Neural cell (in vitro differentiated cells): ENCODE results near the gene HRH1. TPM values are rescaled to one million over a fixed set of nuclear protein-coding genes. Genes with fewer than 3 reads are reported as not detected.

Experiments
- H2AFZ ChIP-seq: fragments of 200-600, 300-800 bp; sonication (generic), shearing (Covaris generic); 2 replicates; pipeline ENCODE4 v1.6.0; 2014; ENCODE audit warnings: low read depth, mild to moderate bottlenecking, antibody characterized with exemption, low read length, moderate library complexity
- H3F3A ChIP-seq: fragments of 200-600 bp; shearing (Covaris generic); 2 replicates; pipeline ENCODE4 v1.6.1; 2016; ENCODE audit warnings: mild to moderate bottlenecking, moderate library complexity, mixed read lengths, antibody characterized with exemption, low read length; ENCODE audit not compliant: insufficient read depth, poor library complexity, severe bottlenecking
- H3K27ac ChIP-seq: fragments of 200-600, 300-800 bp; sonication (generic), shearing (Covaris generic); 2 replicates; pipeline ENCODE4 v1.5.1; 2014; ENCODE audit warnings: mild to moderate bottlenecking, low read length, moderate library complexity
- H3K27me3 ChIP-seq: fragments of 300-800, 200-600 bp; sonication (generic), shearing (Covaris generic); 2 replicates; pipeline ENCODE4 v1.6.0; 2014; ENCODE audit warnings: mild to moderate bottlenecking, low read depth, low read length, moderate library complexity; ENCODE audit not compliant: insufficient read depth
- H3K36me3 ChIP-seq: fragments of 300-800, 200-600 bp; sonication (generic), shearing (Covaris generic); 2 replicates; pipeline ENCODE4 v1.5.1; 2014; ENCODE audit warnings: mild to moderate bottlenecking, antibody characterized with exemption, low read length, moderate library complexity; ENCODE audit not compliant: insufficient read depth
- H3K4me2 ChIP-seq: fragments of 300-800, 200-600 bp; sonication (generic), shearing (Covaris generic); 2 replicates; pipeline ENCODE4 v1.6.0; 2014; ENCODE audit warnings: mild to moderate bottlenecking, low read length
- H3K4me3 ChIP-seq: fragments of 300-800, 200-600 bp; sonication (generic), shearing (Covaris generic); 2 replicates; pipeline ENCODE4 v1.5.1; 2014; ENCODE audit warnings: mild to moderate bottlenecking, low read length, moderate library complexity
- H3K79me2 ChIP-seq: fragments of 200-600 bp; shearing (Covaris generic); replicated peaks from 2 replicates; pipeline ENCODE4 v1.6.0; 2014; ENCODE audit warnings: mild to moderate bottlenecking, low read length, moderate library complexity; ENCODE audit not compliant: insufficient read depth
- H3K9ac ChIP-seq: fragments of 300-800, 200-600 bp; sonication (generic), shearing (Covaris generic); 2 replicates; pipeline ENCODE4 v1.6.1; 2016; ENCODE audit warnings: mild to moderate bottlenecking, low read length, mixed read lengths
- H3K9me2 ChIP-seq: fragments of 200-600 bp; shearing (Covaris generic); 2 replicates; pipeline ENCODE4 v1.6.1; 2016; ENCODE audit warnings: mild to moderate bottlenecking, low read length, mixed read lengths; ENCODE audit not compliant: insufficient read depth
- H3K9me3 ChIP-seq: fragments of 200-600, 300-800 bp; sonication (generic), shearing (Covaris generic); 2 replicates; pipeline ENCODE4 v1.6.1; 2016; ENCODE audit warnings: mild to moderate bottlenecking, mixed run types, low read length, moderate library complexity, mixed read lengths
- H4K20me1 ChIP-seq: fragments of 200-600 bp; shearing (Covaris generic); 2 replicates; pipeline ENCODE4 v1.6.1; 2016; ENCODE audit warnings: mild to moderate bottlenecking, mixed run types; ENCODE audit not compliant: insufficient read depth
- CTCF ChIP-seq: fragments of 450-650 bp; IDR thresholded peaks from 2 replicates; pipeline ENCODE4 v1.5.1; 2014; ENCODE audit warnings: antibody characterized with exemption, mild to moderate bottlenecking, moderate library complexity; ENCODE audit not compliant: poor library complexity, severe bottlenecking
- EP300 ChIP-seq: fragments of 450-650 bp; conservative IDR thresholded peaks from 2 replicates; pipeline ENCODE4 v1.6.1; 2014; ENCODE audit warnings: antibody characterized with exemption, mild to moderate bottlenecking, moderate library complexity; ENCODE audit not compliant: poor library complexity, severe bottlenecking
- EZH2 ChIP-seq: fragments of 200-600, 300-800 bp; shearing (Covaris generic), sonication (generic); IDR thresholded peaks from 2 replicates; pipeline ENCODE4 v1.6.1; 2014; ENCODE audit warnings: antibody characterized with exemption, low read length, borderline replicate concordance, mild to moderate bottlenecking; ENCODE audit not compliant: insufficient read depth, poor library complexity, severe bottlenecking
- MXI1 ChIP-seq: fragments of 450-650 bp; conservative IDR thresholded peaks from 2 replicates; pipeline ENCODE4 v1.6.1; 2014; ENCODE audit warnings: antibody characterized with exemption, mild to moderate bottlenecking; ENCODE audit not compliant: poor library complexity, severe bottlenecking
- POLR2AphosphoS5 ChIP-seq: IDR thresholded peaks from 2 replicates; pipeline ENCODE4 v1.6.1; 2012
- RAD21 ChIP-seq: fragments of 450-650 bp; conservative IDR thresholded peaks from 2 replicates; pipeline ENCODE4 v1.6.1; 2014; ENCODE audit warnings: antibody characterized with exemption, mild to moderate bottlenecking, moderate library complexity
- REST ChIP-seq: IDR thresholded peaks from 2 replicates; pipeline ENCODE4 v1.6.1; 2012; ENCODE audit warnings: borderline replicate concordance
- SMC3 ChIP-seq: fragments of 450-650 bp; conservative IDR thresholded peaks from 2 replicates; pipeline ENCODE4 v1.6.1; 2014; ENCODE audit warnings: antibody characterized with exemption, mild to moderate bottlenecking, moderate library complexity; ENCODE audit not compliant: poor library complexity
- TAF1 ChIP-seq: IDR thresholded peaks from 2 replicates; pipeline ENCODE4 v1.6.1; 2012; ENCODE audit warnings: low read depth
- polyA plus RNA-seq: library from polyadenylated mRNA; depleted of rRNA; stranded (reverse); fragments of >200 nt; gene quantifications from 2 replicates; pipeline ENCODE4 v1.2.3, GENCODE V29; 2014

The HRH1 gene
- polyA plus RNA-seq, 1 donor from 2014 or later: 0.06 TPM

- Histone ChIP-seq H3K79me2 (no peaks in the 10 kb centered on the region), H3K36me3 (no peaks in the 10 kb centered on the region), H3K27ac (no peak overlapping the region), H3K27me3 (no peaks in the 10 kb centered on the region), H3K4me2 (no peak overlapping the region), H3K9me3 (no peaks in the 10 kb centered on the region), H2AFZ (no peak overlapping the region), H3K9me2 (no peaks in the 10 kb centered on the region), H3K4me3 (no peak overlapping the region), H4K20me1 (no peaks in the 10 kb centered on the region), H3K9ac (no peak overlapping the region), H3F3A (no peaks in the 10 kb centered on the region)
- no peak for TF ChIP-seq RAD21
- TF ChIP-seq POLR2AphosphoS5: no peak
- no peak for TF ChIP-seq EZH2
- TF ChIP-seq CTCF: no peak
- no peak for TF ChIP-seq SMC3
- TF ChIP-seq REST: no peak
- no peak for TF ChIP-seq MXI1
- TF ChIP-seq EP300: no peak
- no peak for TF ChIP-seq TAF1
Measured at GRCh38 chr3:11134794-11135193, 19.5 kb upstream of the HRH1 start.

GRCh38 chr3:11136116-11136515, 18.2 kb upstream of the HRH1 start:
- Histone ChIP-seq H3K9me2 (no peaks in the 10 kb centered on the region), H3K4me3 (no peak overlapping the region), H3K4me2 (no peak overlapping the region), H3K27me3 (no peaks in the 10 kb centered on the region), H3K9ac (no peak overlapping the region), H3K9me3 (no peaks in the 10 kb centered on the region), H3K27ac (no peak overlapping the region), H2AFZ (no peak overlapping the region), H3K79me2 (no peaks in the 10 kb centered on the region), H4K20me1 (no peaks in the 10 kb centered on the region), H3F3A (no peaks in the 10 kb centered on the region), H3K36me3 (no peaks in the 10 kb centered on the region)
- TF ChIP-seq POLR2AphosphoS5 (no peak), SMC3 (no peak), TAF1 (no peak), MXI1 (no peak), CTCF (no peak), REST (no peak), EZH2 (no peak), EP300 (no peak), RAD21 (no peak)
